Adipocyte (in vitro differentiated cells): ENCODE measurements around the gene TGFB2.

ENCODE experiments used
- DNase-seq: peaks from one replicate; pipeline ENCODE4 v3.0.0-alpha.2; 2015; ENCODE audit warnings: low read depth
- H3K27me3 ChIP-seq: replicated peaks from 2 replicates; pipeline ENCODE4 v1.7.0; 2013; ENCODE audit warnings: mild to moderate bottlenecking, low read length, moderate library complexity; ENCODE audit not compliant: control insufficient read depth, insufficient read depth
- H3K36me3 ChIP-seq: 2 replicates; pipeline ENCODE4 v1.7.0; 2013; ENCODE audit warnings: low read length, mild to moderate bottlenecking, moderate library complexity; ENCODE audit not compliant: control insufficient read depth, insufficient read depth, severe bottlenecking
- H3K4me1 ChIP-seq: 2 replicates; pipeline ENCODE4 v1.7.0; 2013; ENCODE audit warnings: mild to moderate bottlenecking, low read length, moderate library complexity; ENCODE audit not compliant: control insufficient read depth, insufficient read depth
- H3K4me3 ChIP-seq: 2 replicates; pipeline ENCODE4 v1.7.0; 2013; ENCODE audit warnings: mild to moderate bottlenecking, low read length, moderate library complexity
- H3K9ac ChIP-seq: 2 replicates; pipeline ENCODE4 v1.7.0; 2013; ENCODE audit warnings: mild to moderate bottlenecking, low read length, moderate library complexity
- H3K9me3 ChIP-seq: 2 replicates; pipeline ENCODE4 v1.7.0; 2013; ENCODE audit warnings: mild to moderate bottlenecking, low read length, moderate library complexity; ENCODE audit not compliant: control insufficient read depth

Gene TGFB2

DNA sequence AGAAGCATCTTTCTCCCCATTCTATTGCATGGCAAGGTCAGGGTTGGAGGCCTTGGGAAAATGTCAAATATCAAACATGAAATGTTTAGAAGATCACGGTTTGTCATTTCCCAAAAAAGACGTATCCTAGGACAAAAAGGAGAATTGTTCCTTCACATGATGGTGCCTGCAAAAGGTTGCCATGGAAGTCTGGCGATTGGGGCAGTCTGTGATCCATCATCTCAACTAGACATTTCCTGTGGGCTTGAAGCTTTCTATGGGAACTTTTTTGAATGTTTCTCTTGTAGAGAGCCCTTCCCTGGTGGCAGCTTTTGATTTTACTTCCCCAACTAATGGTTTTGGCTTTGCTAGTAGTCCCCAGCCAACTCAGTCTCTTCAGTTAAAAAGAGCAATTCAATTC lies 106.3 kb downstream of the TGFB2 start:
- Histone ChIP-seq H3K27me3 (no peaks in the 10 kb centered on the region), H3K4me1 (peaks cover 12% of the 10 kb centered on the region), H3K9me3 (no peaks in the 10 kb centered on the region), H3K4me3 (no peak overlapping the region), H3K9ac (no peak overlapping the region), H3K36me3 (no peaks in the 10 kb centered on the region)
- no peak for DNase-seq

GRCh38 chr1:218454700-218455282 lies 109.7 kb downstream of the TGFB2 start:
- no peak for DNase-seq
- no peaks in the 10 kb centered on the region for H3K27me3 ChIP-seq
- H3K4me3 ChIP-seq: no peak overlapping the region

DNA sequence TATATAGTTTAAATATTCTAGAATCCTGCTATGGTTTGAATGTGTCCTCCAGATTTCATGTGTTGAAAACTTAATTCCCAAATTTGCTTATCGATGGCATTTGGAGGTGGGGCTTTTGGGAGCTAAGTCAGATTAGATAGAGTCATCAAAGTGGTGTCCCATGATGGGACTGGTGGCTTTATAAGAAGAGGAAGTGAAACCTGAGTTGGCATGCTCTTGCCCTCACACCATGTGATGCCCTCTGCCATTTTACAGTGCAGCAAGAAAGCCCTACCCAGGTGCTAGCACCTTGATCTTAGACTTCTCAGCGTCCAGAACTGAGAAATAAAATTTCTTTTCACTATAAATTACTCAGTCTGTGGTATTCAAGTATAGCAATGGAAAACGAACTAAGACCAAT lies 111.3 kb downstream of the TGFB2 start:
- DNase-seq: no peak
- Histone ChIP-seq H3K9me3 (no peaks in the 10 kb centered on the region), H3K9ac (no peak overlapping the region), H3K4me3 (no peak overlapping the region), H3K36me3 (no peaks in the 10 kb centered on the region), H3K27me3 (no peaks in the 10 kb centered on the region), H3K4me1 (peaks cover 14% of the 10 kb centered on the region)

More at GRCh38 chr1:218454700-218455282, 109.7 kb downstream of the TGFB2 start:
- Histone ChIP-seq H3K4me1 (peaks cover 6% of the 10 kb centered on the region), H3K9me3 (no peaks in the 10 kb centered on the region), H3K36me3 (no peaks in the 10 kb centered on the region), H3K9ac (no peak overlapping the region)

- Histone ChIP-seq H3K9ac (peak overlapping the region; percentile 52), H3K9me3 (no peaks in the 10 kb centered on the region), H3K4me1 (peaks cover 28% of the 10 kb centered on the region), H3K4me3 (peak overlapping the region; percentile 47), H3K27me3 (no peaks in the 10 kb centered on the region), H3K36me3 (no peaks in the 10 kb centered on the region)
- peak; percentile 3 for DNase-seq
Measured at GRCh38 chr1:218459450-218459849, 114.3 kb downstream of the TGFB2 start.

GRCh38 chr1:218459878-218460711 lies 115.0 kb downstream of the TGFB2 start:
- H3K4me1 ChIP-seq: peaks cover 33% of the 10 kb centered on the region
- no peaks in the 10 kb centered on the region for H3K36me3 ChIP-seq
- DNase-seq: peak; percentile 83
- peak overlapping the region; percentile 52 for H3K9ac ChIP-seq
- no peaks in the 10 kb centered on the region for H3K27me3 ChIP-seq
- H3K4me3 ChIP-seq: peak overlapping the region; percentile 47
- no peaks in the 10 kb centered on the region for H3K9me3 ChIP-seq

DNA sequence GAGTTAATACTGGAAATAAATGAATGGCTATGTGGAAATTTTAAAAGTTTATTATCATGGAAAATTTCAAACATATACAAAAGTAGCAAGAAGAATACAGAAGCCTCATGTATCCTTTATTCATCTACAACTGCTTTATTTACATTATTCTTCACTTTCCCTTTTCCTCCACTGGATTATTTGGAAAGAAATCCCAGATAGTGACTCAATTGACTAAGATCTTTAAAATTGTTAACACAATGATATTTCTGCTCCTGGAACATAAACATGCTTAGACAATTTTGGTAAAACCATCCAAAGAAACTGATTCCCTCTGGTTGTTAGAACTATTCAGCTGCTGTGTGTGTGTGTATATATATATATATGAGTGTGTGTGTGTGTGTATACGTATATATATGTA lies 116.2 kb downstream of the TGFB2 start:
- Histone ChIP-seq H3K27me3 (no peaks in the 10 kb centered on the region), H3K4me3 (no peak overlapping the region), H3K4me1 (peaks cover 33% of the 10 kb centered on the region), H3K36me3 (no peaks in the 10 kb centered on the region), H3K9me3 (no peaks in the 10 kb centered on the region), H3K9ac (no peak overlapping the region)
- no peak for DNase-seq

DNA sequence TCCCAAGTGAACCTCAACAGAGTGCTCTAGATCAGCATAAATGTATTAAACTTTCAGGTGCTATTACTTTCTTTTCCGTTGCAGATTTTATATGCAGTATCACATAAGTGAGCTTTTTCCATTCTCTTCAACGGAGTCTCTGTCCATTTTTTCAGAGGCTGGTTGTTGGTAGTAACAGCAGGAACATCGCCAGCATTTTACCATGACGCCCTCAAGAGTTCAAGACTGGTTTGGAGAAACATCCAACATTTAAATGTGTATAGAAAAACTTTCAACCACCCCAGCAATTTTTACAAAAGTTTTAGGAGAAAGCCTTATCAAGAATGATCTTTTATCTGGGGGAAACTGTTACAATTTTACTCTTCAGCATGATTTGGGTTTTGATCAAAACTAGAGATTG lies 117.0 kb downstream of the TGFB2 start:
- Histone ChIP-seq H3K9ac (peak overlapping the region; percentile 65), H3K9me3 (no peaks in the 10 kb centered on the region), H3K4me1 (peaks cover 33% of the 10 kb centered on the region), H3K4me3 (no peak overlapping the region), H3K36me3 (no peaks in the 10 kb centered on the region), H3K27me3 (no peaks in the 10 kb centered on the region)
- no peak for DNase-seq

DNA sequence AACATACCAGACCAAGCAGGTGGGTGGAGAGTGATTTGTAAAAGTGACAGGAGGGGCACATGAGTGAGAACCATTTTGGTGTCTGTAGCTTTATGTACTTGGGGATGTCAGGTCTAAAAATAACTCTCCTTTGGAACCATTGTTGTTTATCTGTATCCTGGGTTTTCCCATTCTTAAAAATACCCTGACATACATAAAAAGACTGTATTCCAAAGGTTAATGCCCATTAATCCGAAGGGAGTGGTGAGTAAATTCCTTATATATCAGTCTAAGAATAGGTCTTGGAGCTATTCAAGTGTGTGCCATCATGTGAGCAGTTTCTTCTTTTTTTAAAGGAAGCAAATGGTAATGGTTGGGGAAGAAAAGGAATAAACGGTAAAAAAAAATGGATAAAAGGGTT lies 117.5 kb downstream of the TGFB2 start:
- no peaks in the 10 kb centered on the region for H3K27me3 ChIP-seq
- H3K4me1 ChIP-seq: peaks cover 33% of the 10 kb centered on the region
- no peak for DNase-seq
- no peaks in the 10 kb centered on the region for H3K9me3 ChIP-seq
- no peaks in the 10 kb centered on the region for H3K36me3 ChIP-seq
- H3K9ac ChIP-seq: peak overlapping the region; percentile 65
- peak overlapping the region; percentile 68 for H3K4me3 ChIP-seq

DNA sequence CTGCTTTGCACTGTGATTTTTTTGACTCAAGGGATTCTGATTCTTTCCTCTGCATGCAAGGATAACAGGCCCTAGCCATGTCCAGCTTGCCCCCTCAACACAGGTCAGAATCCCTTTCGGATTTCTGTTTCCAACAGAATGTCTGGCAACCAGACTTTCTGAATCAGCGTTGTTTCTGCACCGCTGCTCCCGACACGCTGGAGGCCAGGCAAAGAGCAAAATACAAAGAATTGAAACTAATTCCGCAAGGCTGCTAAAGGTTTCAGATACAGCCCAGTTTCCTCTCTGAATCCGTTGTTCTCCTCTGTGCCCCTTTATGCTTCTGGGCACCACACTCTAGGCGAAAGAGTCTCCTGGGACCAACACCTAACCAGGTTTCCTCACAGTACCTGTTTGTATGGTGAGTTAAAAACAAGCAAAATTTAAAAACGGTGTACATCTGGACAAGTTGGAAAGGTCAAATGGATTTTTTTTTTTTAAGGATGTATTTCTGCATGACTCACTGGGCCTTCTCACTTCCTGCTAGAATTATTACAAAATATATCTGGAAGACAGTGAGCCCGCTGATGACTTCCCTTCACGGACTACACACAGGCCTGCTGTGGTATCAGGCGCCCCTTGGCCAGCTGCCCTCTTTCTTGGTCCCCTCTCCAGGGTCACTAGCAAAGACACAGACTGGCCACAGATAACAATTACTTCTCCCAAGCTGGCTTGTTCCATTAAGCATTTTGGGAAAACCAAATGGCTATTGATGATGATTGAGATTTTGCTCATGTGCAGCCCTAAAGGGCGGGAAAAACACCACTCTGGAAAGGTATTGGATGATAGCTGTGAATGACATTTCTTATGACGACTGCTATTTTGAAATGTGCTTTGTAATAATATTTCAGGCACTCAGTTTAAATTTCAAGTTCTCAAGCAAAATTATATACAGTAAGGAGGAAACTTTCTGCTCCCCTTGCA lies 118.3 kb downstream of the TGFB2 start:
- peak overlapping the region; percentile 65 for H3K9ac ChIP-seq
- peak; percentile 77 for DNase-seq
- H3K4me1 ChIP-seq: peaks cover 33% of the 10 kb centered on the region
- no peaks in the 10 kb centered on the region for H3K27me3 ChIP-seq
- H3K9me3 ChIP-seq: no peaks in the 10 kb centered on the region
- no peaks in the 10 kb centered on the region for H3K36me3 ChIP-seq
- peak overlapping the region; percentile 68 for H3K4me3 ChIP-seq

- no peaks in the 10 kb centered on the region for H3K9me3 ChIP-seq
- H3K4me1 ChIP-seq: peaks cover 27% of the 10 kb centered on the region
- H3K36me3 ChIP-seq: no peaks in the 10 kb centered on the region
- peak; percentile 40 for DNase-seq
- H3K4me3 ChIP-seq: no peak overlapping the region
- no peak overlapping the region for H3K9ac ChIP-seq
- H3K27me3 ChIP-seq: no peaks in the 10 kb centered on the region
Measured at GRCh38 chr1:218464871-218465270, 119.7 kb downstream of the TGFB2 start.
